ENCODE data around the gene ATP5F1B. TPM values are rescaled to one million over a fixed set of nuclear protein-coding genes. Genes with fewer than 3 reads are reported as not detected.

The ATP5F1B gene
- total and polyA plus RNA-seq, 10 donors, result 223 to 375 (median 331) TPM

DNA sequence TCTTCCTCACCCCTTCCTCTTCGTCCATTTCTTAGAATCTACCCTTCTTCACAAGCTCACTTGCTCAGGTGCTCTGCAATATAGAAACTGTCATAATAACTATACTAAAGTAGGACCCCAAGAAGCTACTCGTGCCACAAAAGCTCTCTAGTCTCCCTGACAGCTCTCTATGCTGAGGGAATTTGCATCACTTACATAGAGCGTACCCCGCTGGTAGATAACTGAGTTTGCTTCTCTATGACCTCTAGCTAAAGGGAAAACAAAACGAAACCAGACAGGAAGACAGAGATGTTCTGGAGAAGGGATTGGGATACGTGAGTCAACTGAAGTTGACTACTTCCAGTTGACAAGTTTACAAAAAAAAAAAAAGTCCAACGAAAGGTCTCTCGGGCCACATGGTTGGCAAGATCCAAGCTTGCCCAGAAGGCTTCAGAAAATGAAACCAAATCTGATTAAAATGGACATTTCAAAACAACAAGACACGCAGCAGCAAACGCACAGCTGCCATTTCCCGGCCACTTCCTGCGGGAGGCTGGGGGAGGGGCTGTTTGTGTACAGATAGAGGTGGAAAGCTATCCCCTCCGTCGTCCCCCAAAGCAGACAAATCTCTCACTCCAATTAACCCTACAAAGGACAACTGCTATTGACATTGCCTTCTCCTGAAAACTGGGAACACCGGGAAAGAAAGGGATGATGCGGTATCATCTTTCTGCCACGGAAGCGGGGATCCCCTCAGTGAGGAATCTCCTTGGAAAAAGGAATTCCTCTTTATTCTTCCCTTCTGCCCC lies 16.9 kb downstream of the ATP5F1B start:
- no peaks in the 10 kb centered on the region for H3K9me3 ChIP-seq
- TF ChIP-seq CTCF (IDR thresholded peaks at IDR 0.05 in 8 of 11, conservative IDR thresholded peaks at IDR 0.05 in 3 of 11), result no peak
- TF ChIP-seq POLR2AphosphoS5 (IDR thresholded peaks at IDR 0.05), result peak in 2 of 3 donors; percentile 69 to 89
- no peak for TF ChIP-seq POLR2A (IDR thresholded peaks at IDR 0.05)
- 0 to 1% (median 0%) methylated on average over 18 of the region's 18 CpGs for WGBS, 5 donors
- H3K27ac ChIP-seq, result peak overlapping the region; percentile 91 to 98 (median 96)
- H3K4me1 ChIP-seq, result peaks cover 65 to 86% (median 83%) of the 10 kb centered on the region in 6 donors
- H3K36me3 ChIP-seq, result peaks cover 0 to 38% (median 2%) of the 10 kb centered on the region in 6 donors
- H3K27me3 ChIP-seq (replicated peaks in 1 of 7), result no peaks in the 10 kb centered on the region
- peak overlapping the region; percentile 96 to 99 (median 98) for H3K4me3 ChIP-seq
- peak; percentile 93 for DNase-seq
- intact Hi-C loops (cut with DNase I; ENCODE audit: low total_unique reads), result no loop called here

GRCh38 chr12:56626701-56627100 lies 19.1 kb downstream of the ATP5F1B start:
- H3K36me3 ChIP-seq, result peaks cover 0 to 59% (median 9%) of the 10 kb centered on the region in 6 donors
- no peak overlapping the region for H3K4me3 ChIP-seq
- H3K9me3 ChIP-seq, result no peaks in the 10 kb centered on the region
- DNase-seq, result no peak
- H3K27me3 ChIP-seq (replicated peaks in 1 of 7), result no peaks in the 10 kb centered on the region
- peak overlapping the region in 6 of 8 donors; percentile 13 to 98 (median 96) for H3K27ac ChIP-seq
- peaks cover 54 to 86% (median 80%) of the 10 kb centered on the region in 6 donors for H3K4me1 ChIP-seq
- intact Hi-C loops (cut with DNase I; ENCODE audit: low total_unique reads), result no loop called here
- TF ChIP-seq CTCF (IDR thresholded peaks at IDR 0.05 in 8 of 11, conservative IDR thresholded peaks at IDR 0.05 in 3 of 11) (no peak), POLR2AphosphoS5 (IDR thresholded peaks at IDR 0.05) (no peak), POLR2A (IDR thresholded peaks at IDR 0.05) (no peak)

- no peaks in the 10 kb centered on the region for H3K9me3 ChIP-seq
- H3K27me3 ChIP-seq (replicated peaks in 1 of 7), result no peaks in the 10 kb centered on the region
- intact Hi-C loops (cut with DNase I; ENCODE audit: low total_unique reads), result no loop called here
- no peak for DNase-seq
- peaks cover 0 to 97% (median 25%) of the 10 kb centered on the region in 6 donors for H3K36me3 ChIP-seq
- WGBS, 5 donors, result 72 to 93% (median 92%) methylated on average over 1 of the region's 1 CpG
- H3K4me3 ChIP-seq, result no peak overlapping the region
- H3K27ac ChIP-seq, result no peak overlapping the region
- peaks cover 38 to 98% (median 86%) of the 10 kb centered on the region in 6 donors for H3K4me1 ChIP-seq
- TF ChIP-seq CTCF (IDR thresholded peaks at IDR 0.05 in 8 of 11, conservative IDR thresholded peaks at IDR 0.05 in 3 of 11), result no peak
- TF ChIP-seq POLR2AphosphoS5 (IDR thresholded peaks at IDR 0.05), result no peak
- no peak for TF ChIP-seq POLR2A (IDR thresholded peaks at IDR 0.05)
Observed at GRCh38 chr12:56622535-56622934, 23.2 kb downstream of the ATP5F1B start.

GRCh38 chr12:56616925-56617324 lies 28.9 kb downstream of the ATP5F1B start:
- Histone ChIP-seq H3K4me3 (no peak overlapping the region), H3K36me3 (peaks cover 9 to 100% (median 72%) of the 10 kb centered on the region in 6 donors), H3K9me3 (no peaks in the 10 kb centered on the region), H3K27me3 (replicated peaks in 1 of 7) (no peaks in the 10 kb centered on the region), H3K4me1 (peaks cover 0 to 61% (median 39%) of the 10 kb centered on the region in 6 donors), H3K27ac (no peak overlapping the region)
- TF ChIP-seq CTCF (IDR thresholded peaks at IDR 0.05 in 8 of 11, conservative IDR thresholded peaks at IDR 0.05 in 3 of 11), result no peak
- no peak for TF ChIP-seq POLR2A (IDR thresholded peaks at IDR 0.05)
- no peak for TF ChIP-seq POLR2AphosphoS5 (IDR thresholded peaks at IDR 0.05)
- intact Hi-C loops (cut with DNase I; ENCODE audit: low total_unique reads), result no loop called here
- DNase-seq, result no peak

Data from spleen (tissue), 11 donors.